Right lobe of liver (tissue), 6 donors: ENCODE measurements around the gene POLR3H. TPM values are rescaled to one million over a fixed set of nuclear protein-coding genes. Genes with fewer than 3 reads are reported as not detected.

Experiments used
- ATAC-seq, 4 donors: fragments of 200-7000 bp; cut with Tn5 transposase; one replicate each; pipeline ENCODE4 v1.9.1; 2020; ENCODE audit warnings: mild to moderate bottlenecking in 4 of 4, moderate library complexity in 4 of 4
- DNase-seq, 3 donors: peaks; one replicate each; pipeline ENCODE4 v3.0.0-alpha.2; 2020
- H3K27ac ChIP-seq, 3 donors: fragments of 200-600 bp; one replicate each; pipeline ENCODE4 v1.8.0; 2022
- H3K27me3 ChIP-seq, 2 donors: fragments of 200-600 bp; one replicate each; pipeline ENCODE4 v1.8.0; 2022
- H3K36me3 ChIP-seq, 4 donors: fragments of 200-600 bp; sonication (generic) in 1 of 4; one replicate each; pipeline versions ENCODE4 v1.5.1 to v1.8.0; 2017 to 2022; ENCODE audit warnings: control low read depth in 1 of 4
- H3K4me1 ChIP-seq, 4 donors: fragments of 200-600 bp; sonication (generic) in 1 of 4; one replicate each; pipeline versions ENCODE4 v1.5.1 to v1.8.0; 2017 to 2022; ENCODE audit warnings: control low read depth in 1 of 4
- H3K4me3 ChIP-seq, 3 donors: fragments of 200-600 bp; one replicate each; pipeline ENCODE4 v1.8.0; 2022
- H3K9me3 ChIP-seq, 4 donors: fragments of 200-600 bp; sonication (generic) in 1 of 4; one replicate each; pipeline versions ENCODE4 v1.5.1 to v1.8.0; 2017 to 2022; ENCODE audit warnings: control low read depth in 1 of 4
- POLR2A ChIP-seq: fragments of 450-650 bp; IDR thresholded peaks from one replicate; pipeline ENCODE4 v1.6.1; 2017; ENCODE audit warnings: antibody characterized with exemption, mild to moderate bottlenecking
- WGBS: methylation state at CpG from one replicate; pipeline ENCODE4 v1.1.6; 2018; ENCODE audit warnings: low coverage, low lambda C conversion rate; ENCODE audit not compliant: insufficient coverage; ENCODE audit errors: missing lambda C conversion rate; 5-methylcytosine and 5-hydroxymethylcytosine counted together
- intact Hi-C, 2 donors: fragments of 100-400 bp; cut with DNase I; formaldehyde crosslinking; loops; one replicate each; pipeline versions ENCODE4 v1.11.2 to v1.14.1; 2022
- total RNA-seq, 6 experiments: library from RNA; depleted of rRNA in 2 of 6; stranded (reverse); fragments of >200 nt in 2 of 6; fragmentation: NEBNext Ultra II Directional in 3 of 6; extraction: Animal tissue kit (Norgen Biotek cat#: 25700) in 3 of 6; gene quantifications; one replicate each; pipeline versions ENCODE4 v1.1.0 to v1.2.4, GENCODE V29; 2016 to 2023
- TF ChIP-seq, protein P1 (sequence below), 4 donors: fragments of 200-600 bp in 3 of 4; fragments of 450-650 bp in 1 of 4; IDR thresholded peaks; one replicate each; pipeline versions ENCODE4 v1.5.1 to v1.8.0; 2016 to 2022; ENCODE audit warnings: antibody characterized with exemption in 4 of 4, mild to moderate bottlenecking in 2 of 4
- donor health status: DM: no; HTN: yes; CAD: no.
- donor health status: DM: no; HTN: no; CAD: no.
- donor health status: DM: no; HTN: no; CAD: no.
- donor health status: DM: no; HTN: yes; CAD: no.
- donor health status: DM: no; HTN: yes; CAD: no.

The POLR3H gene
- total RNA-seq, 6 experiments from 2014 or later, result 9.5 to 23.0 (median 18.0) TPM

GRCh38 chr22:41522813-41523212 is 21.5 kb downstream of the POLR3H start:
- 92% methylated on average over 2 of the region's 9 CpGs for WGBS
- no peaks in the 10 kb centered on the region for H3K9me3 ChIP-seq
- no peak for ATAC-seq
- DNase-seq, result no peak
- H3K36me3 ChIP-seq, result peaks cover 0 to 36% (median 16%) of the 10 kb centered on the region in 4 donors
- H3K4me3 ChIP-seq, result no peak overlapping the region
- H3K4me1 ChIP-seq, result peaks cover 0 to 46% (median 21%) of the 10 kb centered on the region in 4 donors
- intact Hi-C loops, result no loop called here
- H3K27ac ChIP-seq, result peak overlapping the region; percentile 66 to 83 (median 73)
- no peaks in the 10 kb centered on the region for H3K27me3 ChIP-seq
- TF ChIP-seq, protein P1, sequence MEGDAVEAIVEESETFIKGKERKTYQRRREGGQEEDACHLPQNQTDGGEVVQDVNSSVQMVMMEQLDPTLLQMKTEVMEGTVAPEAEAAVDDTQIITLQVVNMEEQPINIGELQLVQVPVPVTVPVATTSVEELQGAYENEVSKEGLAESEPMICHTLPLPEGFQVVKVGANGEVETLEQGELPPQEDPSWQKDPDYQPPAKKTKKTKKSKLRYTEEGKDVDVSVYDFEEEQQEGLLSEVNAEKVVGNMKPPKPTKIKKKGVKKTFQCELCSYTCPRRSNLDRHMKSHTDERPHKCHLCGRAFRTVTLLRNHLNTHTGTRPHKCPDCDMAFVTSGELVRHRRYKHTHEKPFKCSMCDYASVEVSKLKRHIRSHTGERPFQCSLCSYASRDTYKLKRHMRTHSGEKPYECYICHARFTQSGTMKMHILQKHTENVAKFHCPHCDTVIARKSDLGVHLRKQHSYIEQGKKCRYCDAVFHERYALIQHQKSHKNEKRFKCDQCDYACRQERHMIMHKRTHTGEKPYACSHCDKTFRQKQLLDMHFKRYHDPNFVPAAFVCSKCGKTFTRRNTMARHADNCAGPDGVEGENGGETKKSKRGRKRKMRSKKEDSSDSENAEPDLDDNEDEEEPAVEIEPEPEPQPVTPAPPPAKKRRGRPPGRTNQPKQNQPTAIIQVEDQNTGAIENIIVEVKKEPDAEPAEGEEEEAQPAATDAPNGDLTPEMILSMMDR (IDR thresholded peaks at IDR 0.05), result no peak
- no peak for TF ChIP-seq POLR2A

DNA sequence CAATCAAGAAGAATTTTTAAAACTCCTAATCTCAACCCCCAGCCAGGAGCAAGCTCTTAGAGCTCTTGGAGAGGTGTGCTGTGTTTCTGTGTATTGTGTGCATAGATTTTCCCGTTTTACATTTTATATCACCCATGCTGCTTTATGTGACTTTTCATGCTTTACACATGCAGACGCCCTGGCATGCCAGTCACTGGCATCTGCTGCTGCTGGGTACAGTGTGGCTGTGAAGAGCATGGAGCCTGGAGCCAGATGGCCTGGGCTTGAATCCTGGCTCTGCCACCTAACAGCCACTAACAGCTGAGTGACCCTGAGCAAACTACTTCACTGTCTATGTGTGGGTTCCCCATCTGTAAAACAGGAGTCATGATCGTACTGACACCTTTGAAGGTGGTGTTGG is 23.1 kb downstream of the POLR3H start:
- no peak for TF ChIP-seq POLR2A
- TF ChIP-seq, protein P1 (IDR thresholded peaks at IDR 0.05), result no peak
- H3K36me3 ChIP-seq, result peaks cover 0 to 30% (median 9%) of the 10 kb centered on the region in 4 donors
- no peak for ATAC-seq
- intact Hi-C loops, result no loop called here
- DNase-seq, result no peak
- H3K27ac ChIP-seq, result no peak overlapping the region
- H3K9me3 ChIP-seq, result no peaks in the 10 kb centered on the region
- WGBS, result 74% methylated on average over 3 of the region's 3 CpGs
- H3K4me3 ChIP-seq, result no peak overlapping the region
- H3K4me1 ChIP-seq, result peaks cover 0 to 40% (median 19%) of the 10 kb centered on the region in 4 donors
- no peaks in the 10 kb centered on the region for H3K27me3 ChIP-seq

GRCh38 chr22:41518048-41518347 is 26.3 kb downstream of the POLR3H start:
- Histone ChIP-seq H3K4me1 (peaks cover 0 to 13% (median 4%) of the 10 kb centered on the region in 4 donors), H3K4me3 (no peak overlapping the region), H3K27me3 (no peaks in the 10 kb centered on the region), H3K27ac (no peak overlapping the region), H3K36me3 (peaks cover 0 to 30% (median 13%) of the 10 kb centered on the region in 4 donors), H3K9me3 (no peaks in the 10 kb centered on the region)
- no peak for DNase-seq
- intact Hi-C loops, result loop anchor here (5.0 to 10.0 kb wide), 3 partner anchors 53 to 111 kb away; partner anchors contain the start of genes ACO2 (in 1 of the 2) and PHF5A (in 1 of the 2)
- no peak for ATAC-seq
- no peak for TF ChIP-seq POLR2A
- TF ChIP-seq, protein P1 (IDR thresholded peaks at IDR 0.05), result no peak
- 51% methylated on average over 7 of the region's 7 CpGs for WGBS

DNA sequence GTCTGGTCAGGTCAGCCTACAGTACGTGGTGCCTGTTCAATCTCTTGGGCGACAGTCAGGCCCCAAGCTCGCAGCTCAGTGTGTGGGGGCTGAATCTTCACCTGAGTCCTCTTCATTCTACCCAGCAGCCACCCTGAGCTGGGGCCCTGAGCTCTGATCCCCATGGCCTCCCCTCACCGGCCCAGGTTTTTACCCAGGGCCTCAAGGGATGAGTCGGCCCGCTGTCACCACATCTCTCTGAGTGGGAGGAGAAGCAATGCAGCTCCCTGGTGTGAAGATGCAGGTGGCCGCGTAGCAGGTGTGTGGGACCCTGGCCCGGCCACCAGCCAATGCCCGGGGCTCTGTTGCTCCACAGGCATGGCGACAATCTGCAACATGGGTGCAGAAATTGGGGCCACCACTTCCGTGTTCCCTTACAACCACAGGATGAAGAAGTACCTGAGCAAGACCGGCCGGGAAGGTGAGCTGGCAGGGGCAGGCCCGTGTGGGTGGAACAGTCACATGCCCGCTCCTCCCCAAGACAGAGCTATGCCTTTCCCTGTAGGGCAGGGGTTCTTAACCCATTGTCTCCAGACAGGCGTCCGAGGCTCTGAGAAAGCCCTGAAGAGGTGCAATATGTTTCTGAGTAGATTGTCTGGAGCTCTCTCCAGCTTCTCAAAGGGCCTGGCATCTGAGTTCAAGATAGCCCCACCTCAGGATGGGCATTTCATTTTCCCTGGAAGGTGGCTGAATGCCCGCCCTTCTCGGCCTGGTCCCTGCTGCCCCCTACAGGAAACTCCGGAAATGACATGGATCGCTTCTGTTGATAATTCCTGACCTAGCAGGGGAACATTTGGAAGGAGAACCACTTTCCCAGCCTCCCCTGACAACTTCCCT is 26.9 kb downstream of the POLR3H start:
- 47% methylated on average over 16 of the region's 22 CpGs for WGBS

More for the DNA sequence above, 26.9 kb downstream of the POLR3H start:
- TF ChIP-seq, protein P1 (IDR thresholded peaks at IDR 0.05), result peak; percentile 84 to 92 (median 85)
- TF ChIP-seq POLR2A, result no peak
- Histone ChIP-seq H3K27ac (no peak overlapping the region), H3K4me3 (no peak overlapping the region), H3K36me3 (peaks cover 0 to 31% (median 13%) of the 10 kb centered on the region in 4 donors), H3K27me3 (no peaks in the 10 kb centered on the region), H3K4me1 (peaks cover 0 to 13% (median 3%) of the 10 kb centered on the region in 4 donors), H3K9me3 (no peaks in the 10 kb centered on the region)
- peak; percentile 72 to 83 (median 76) for ATAC-seq
- peak in 1 of 3 donors; percentile 76 for DNase-seq
- intact Hi-C loops, result loop anchor here (5.0 to 10.0 kb wide), 3 partner anchors 53 to 110 kb away; partner anchors contain the start of genes ACO2 (in 1 of the 2) and PHF5A (in 1 of the 2)
